Keratinocyte (primary cell): Measurements from ENCODE around the gene ACSS2. TPM values are rescaled to one million over a fixed set of nuclear protein-coding genes. Genes with fewer than 3 reads are reported as not detected.

Experiments used
- DNase-seq: peaks from one replicate; pipeline ENCODE4 v3.0.0-alpha.2; 2011; ENCODE audit warnings: low read depth, missing footprints, low spot score
- FAIRE-seq: peaks from 2 replicates; lab custom pipeline; 2011; peaks lifted over from hg19 to GRCh38; lab: Jason Lieb, UNC
- H2AFZ ChIP-seq: 2 replicates; pipeline ENCODE4 v1.6.0; 2012; ENCODE audit warnings: low read length, control low read depth, inconsistent platforms; ENCODE audit not compliant: control insufficient read depth
- H3K27ac ChIP-seq: 2 replicates; pipeline ENCODE4 v1.5.1; 2011; ENCODE audit warnings: low read length; ENCODE audit not compliant: control insufficient read depth, insufficient read depth
- H3K27me3 ChIP-seq: 3 replicates; pipeline ENCODE4 v1.6.0; 2011; ENCODE audit warnings: low read length; ENCODE audit not compliant: control insufficient read depth, insufficient read depth; ENCODE audit errors: extremely low read depth
- H3K36me3 ChIP-seq, 2 experiments: 2 replicates in 1 of 2; 3 replicates in 1 of 2; pipeline ENCODE4 v1.5.1; 2011; ENCODE audit warnings: low read length in 2 of 2, mild to moderate bottlenecking in 1 of 2; ENCODE audit not compliant: control insufficient read depth in 2 of 2, insufficient read depth in 2 of 2; ENCODE audit errors: extremely low read depth in 1 of 2
- H3K4me1 ChIP-seq: 3 replicates; pipeline ENCODE4 v1.5.1; 2011; ENCODE audit warnings: low read length; ENCODE audit not compliant: control insufficient read depth, insufficient read depth; ENCODE audit errors: extremely low read depth
- H3K4me2 ChIP-seq: 3 replicates; pipeline ENCODE4 v1.6.0; 2011; ENCODE audit warnings: low read depth, low read length; ENCODE audit not compliant: control insufficient read depth, insufficient read depth; ENCODE audit errors: extremely low read depth
- H3K4me3 ChIP-seq, 3 experiments: fragments of 200-600 bp in 1 of 3; sonication (generic) in 1 of 3; 2 replicates in 2 of 3; 3 replicates in 1 of 3; pipeline ENCODE4 v1.5.1; 2011 to 2016; ENCODE audit warnings: low read length in 3 of 3, mild to moderate bottlenecking in 3 of 3, control low read depth in 2 of 3, inconsistent platforms in 1 of 3, low read depth in 1 of 3, mixed read lengths in 1 of 3, mixed run types in 1 of 3, moderate library complexity in 1 of 3; ENCODE audit not compliant: control insufficient read depth in 2 of 3, insufficient read depth in 2 of 3; ENCODE audit errors: extremely low read depth in 1 of 3
- H3K79me2 ChIP-seq: 2 replicates; pipeline ENCODE4 v1.6.0; 2012; ENCODE audit warnings: low read length; ENCODE audit not compliant: control insufficient read depth, insufficient read depth
- H3K9ac ChIP-seq: 3 replicates; pipeline ENCODE4 v1.6.0; 2011; ENCODE audit warnings: low read length; ENCODE audit not compliant: control insufficient read depth, insufficient read depth; ENCODE audit errors: extremely low read depth
- H3K9me1 ChIP-seq: 3 replicates; pipeline ENCODE4 v1.6.0; 2011; ENCODE audit warnings: low read length; ENCODE audit not compliant: control insufficient read depth, insufficient read depth; ENCODE audit errors: extremely low read depth
- H3K9me3 ChIP-seq: 2 replicates; pipeline ENCODE4 v1.5.1; 2012; ENCODE audit warnings: low read depth, low read length; ENCODE audit not compliant: control insufficient read depth
- H4K20me1 ChIP-seq: 3 replicates; pipeline ENCODE4 v1.6.0; 2011; ENCODE audit warnings: low read length; ENCODE audit not compliant: control insufficient read depth, insufficient read depth; ENCODE audit errors: extremely low read depth
- EZH2 ChIP-seq: IDR thresholded peaks from one replicate; pipeline ENCODE4 v1.6.1; 2012; ENCODE audit warnings: inconsistent platforms, mild to moderate bottlenecking, low read length, moderate library complexity
- dilution Hi-C: fragments of 300-500 bp; cut with MboI; formaldehyde crosslinking; loops from one replicate; pipeline ENCODE4 v1.7.0; 2020; ENCODE audit warnings: low sequenced_read_pairs; ENCODE audit not compliant: extremely low pct_ligation_motif_present
- polyA plus RNA-seq, 5 experiments: library from polyadenylated mRNA; depleted of rRNA in 3 of 5; stranded (reverse) in 3 of 5; stranded (forward) in 1 of 5; unstranded in 1 of 5; fragments of >200 nt; gene quantifications; 1 replicate in 1 of 5; 2 replicates in 3 of 5; 3 replicates in 1 of 5; pipeline versions ENCODE4 v1.2.1 to v1.2.3, GENCODE V29; 2011 to 2012; ENCODE audit warnings: missing spikeins in 2 of 5, low read depth in 1 of 5, low replicate concordance in 1 of 5
- TF ChIP-seq, protein P1 (sequence below), 3 experiments: IDR thresholded peaks in 1 of 3; conservative IDR thresholded peaks in 1 of 3; optimal IDR thresholded peaks in 1 of 3; 2 replicates in 2 of 3; 3 replicates in 1 of 3; pipeline versions ENCODE3 to v1.5.1; 2011; ENCODE audit warnings: low read length in 3 of 3, mild to moderate bottlenecking in 3 of 3, moderate library complexity in 2 of 3, control low read depth in 1 of 3, inconsistent platforms in 1 of 3; ENCODE audit not compliant: insufficient read depth in 2 of 3; ENCODE audit errors: extremely low read depth in 1 of 3

ACSS2 gene
- polyA plus RNA-seq, 1 donor (not counting 4 experiments of a cell fraction or from before 2014, with no cell fraction given), result 90.6 TPM

DNA sequence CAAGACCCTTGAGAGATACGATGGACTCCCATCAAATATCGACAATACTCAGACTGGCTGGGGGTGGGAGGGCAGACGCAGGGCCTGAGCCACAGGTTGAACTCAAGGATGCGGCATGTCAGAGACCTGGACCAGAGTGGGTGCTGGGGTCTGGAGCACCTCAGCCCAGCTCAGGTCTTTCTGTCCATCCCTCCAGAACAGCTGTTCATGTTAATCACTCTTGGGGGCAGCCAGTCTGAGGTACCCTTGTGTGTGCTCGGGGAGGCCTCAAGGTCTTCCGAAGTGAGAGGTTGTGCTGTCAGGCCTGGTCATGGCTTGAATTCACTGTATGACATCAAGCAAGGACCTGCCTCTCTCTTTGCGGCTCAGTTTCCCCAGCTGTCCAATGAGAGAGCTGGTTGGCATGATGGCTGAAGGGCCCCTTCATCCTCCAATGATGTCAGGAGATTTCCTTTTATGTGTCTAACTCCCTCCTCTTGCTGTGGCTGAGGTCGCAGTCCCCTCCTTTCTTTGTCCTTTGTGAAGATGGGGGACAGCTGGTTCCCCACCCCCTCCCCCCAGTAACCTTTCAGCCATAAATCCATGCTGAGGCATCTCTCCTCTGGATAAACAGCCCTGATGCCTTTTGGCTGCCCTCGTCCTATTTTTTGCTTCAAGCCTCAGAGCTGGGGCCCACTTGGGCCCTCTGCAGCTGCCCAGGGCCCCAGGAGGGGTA, 94.6 kb downstream of the ACSS2 start:
- DNase-seq, result no peak
- H3K4me3 ChIP-seq, result no peak overlapping the region

DNA sequence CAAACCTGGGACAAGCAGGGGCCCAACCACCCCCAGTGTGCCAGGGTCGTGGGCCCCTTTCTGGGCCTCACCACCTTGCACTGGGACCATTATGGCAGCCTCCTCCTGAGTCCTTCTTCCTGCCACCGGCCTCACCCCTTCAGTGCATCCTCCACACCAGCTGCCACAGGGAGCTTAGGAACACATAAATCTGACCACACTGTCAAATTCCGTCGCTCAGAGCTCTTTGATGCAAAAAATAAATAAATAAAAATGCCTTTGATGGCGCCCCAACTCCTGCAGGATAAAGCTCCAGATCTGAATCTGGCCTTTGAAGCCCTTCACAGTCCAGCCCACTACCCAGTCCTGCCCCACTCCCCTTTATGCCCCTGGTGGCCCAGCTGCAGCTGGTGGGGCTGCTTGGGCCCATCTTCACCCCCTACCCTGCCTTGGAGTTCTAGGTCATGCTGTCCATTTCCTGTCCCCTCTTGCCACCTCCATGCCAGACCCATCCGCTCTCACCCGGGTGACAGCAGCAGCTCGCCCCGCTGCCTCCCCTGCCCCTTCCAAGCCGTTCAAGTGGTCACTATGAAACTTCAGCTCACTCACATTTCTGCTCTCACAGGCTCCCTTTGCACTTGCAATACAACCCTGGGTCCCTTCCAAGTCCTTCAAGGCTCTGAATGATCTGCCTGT, 95.3 kb downstream of the ACSS2 start:
- Histone ChIP-seq H3K9ac (no peak overlapping the region), H3K27ac (no peak overlapping the region), H3K27me3 (no peaks in the 10 kb centered on the region), H3K4me2 (no peak overlapping the region), H3K9me3 (no peaks in the 10 kb centered on the region), H3K9me1 (no peaks in the 10 kb centered on the region), H4K20me1 (no peaks in the 10 kb centered on the region), H3K79me2 (no peaks in the 10 kb centered on the region), H3K36me3 (no peaks in the 10 kb centered on the region), H3K4me3 (no peak overlapping the region), H3K4me1 (peaks cover 4% of the 10 kb centered on the region), H2AFZ (no peak overlapping the region)
- dilution Hi-C loops, result no loop called here
- DNase-seq (no peak), FAIRE-seq (no peak)
- TF ChIP-seq, protein P1, sequence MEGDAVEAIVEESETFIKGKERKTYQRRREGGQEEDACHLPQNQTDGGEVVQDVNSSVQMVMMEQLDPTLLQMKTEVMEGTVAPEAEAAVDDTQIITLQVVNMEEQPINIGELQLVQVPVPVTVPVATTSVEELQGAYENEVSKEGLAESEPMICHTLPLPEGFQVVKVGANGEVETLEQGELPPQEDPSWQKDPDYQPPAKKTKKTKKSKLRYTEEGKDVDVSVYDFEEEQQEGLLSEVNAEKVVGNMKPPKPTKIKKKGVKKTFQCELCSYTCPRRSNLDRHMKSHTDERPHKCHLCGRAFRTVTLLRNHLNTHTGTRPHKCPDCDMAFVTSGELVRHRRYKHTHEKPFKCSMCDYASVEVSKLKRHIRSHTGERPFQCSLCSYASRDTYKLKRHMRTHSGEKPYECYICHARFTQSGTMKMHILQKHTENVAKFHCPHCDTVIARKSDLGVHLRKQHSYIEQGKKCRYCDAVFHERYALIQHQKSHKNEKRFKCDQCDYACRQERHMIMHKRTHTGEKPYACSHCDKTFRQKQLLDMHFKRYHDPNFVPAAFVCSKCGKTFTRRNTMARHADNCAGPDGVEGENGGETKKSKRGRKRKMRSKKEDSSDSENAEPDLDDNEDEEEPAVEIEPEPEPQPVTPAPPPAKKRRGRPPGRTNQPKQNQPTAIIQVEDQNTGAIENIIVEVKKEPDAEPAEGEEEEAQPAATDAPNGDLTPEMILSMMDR (optimal IDR thresholded peaks at IDR 0.05 in 1 of 3, IDR thresholded peaks at IDR 0.05 in 1 of 3, conservative IDR thresholded peaks at IDR 0.05 in 1 of 3; ENCODE audit: extremely low read depth in 1 of 3, insufficient read depth in 2 of 3, low read length in 3 of 3), result no peak
- no peak for TF ChIP-seq EZH2

More for the DNA sequence above, 94.6 kb downstream of the ACSS2 start:
- Histone ChIP-seq H3K4me2 (no peak overlapping the region), H3K4me1 (peaks cover 4% of the 10 kb centered on the region), H3K27ac (no peak overlapping the region), H2AFZ (no peak overlapping the region), H4K20me1 (no peaks in the 10 kb centered on the region), H3K9ac (no peak overlapping the region), H3K27me3 (no peaks in the 10 kb centered on the region), H3K79me2 (no peaks in the 10 kb centered on the region), H3K36me3 (no peaks in the 10 kb centered on the region), H3K9me3 (no peaks in the 10 kb centered on the region), H3K9me1 (no peaks in the 10 kb centered on the region)
- no peak for TF ChIP-seq EZH2
- TF ChIP-seq, protein P1 (optimal IDR thresholded peaks at IDR 0.05 in 1 of 3, IDR thresholded peaks at IDR 0.05 in 1 of 3, conservative IDR thresholded peaks at IDR 0.05 in 1 of 3; ENCODE audit: extremely low read depth in 1 of 3, insufficient read depth in 2 of 3, low read length in 3 of 3), result no peak
- FAIRE-seq, result no peak
- dilution Hi-C loops, result no loop called here
